Parathyroid adenoma (tissue), 2 donors: ENCODE results near the gene FADS3.

ENCODE experiments used
- H2AFZ ChIP-seq: fragments of 300-600 bp; sonication (generic); one replicate; pipeline ENCODE4 v1.7.0; 2017; ENCODE audit warnings: antibody characterized with exemption, mild to moderate bottlenecking
- H3K27ac ChIP-seq: fragments of 300-600 bp; sonication (generic); one replicate; pipeline ENCODE4 v1.7.0; 2017
- H3K27me3 ChIP-seq: fragments of 300-600 bp; sonication (generic); one replicate; pipeline ENCODE4 v1.7.0; 2017; ENCODE audit warnings: low read length; ENCODE audit not compliant: control insufficient read depth, insufficient read depth
- H3K36me3 ChIP-seq: fragments of 300-600 bp; sonication (generic); one replicate; pipeline ENCODE4 v1.7.0; 2017; ENCODE audit warnings: low read length; ENCODE audit not compliant: control insufficient read depth, insufficient read depth
- H3K4me1 ChIP-seq: fragments of 300-600 bp; sonication (generic); one replicate; pipeline ENCODE4 v1.7.0; 2017; ENCODE audit warnings: control low read depth
- H3K4me2 ChIP-seq: fragments of 300-600 bp; sonication (generic); one replicate; pipeline ENCODE4 v1.7.0; 2017; ENCODE audit warnings: low read length
- H3K4me3 ChIP-seq: fragments of 300-600 bp; sonication (generic); one replicate; pipeline ENCODE4 v1.7.0; 2017; ENCODE audit warnings: low read depth, low read length
- H3K79me2 ChIP-seq: fragments of 300-600 bp; sonication (generic); one replicate; pipeline ENCODE4 v1.7.0; 2017; ENCODE audit warnings: control low read depth
- H3K9ac ChIP-seq: fragments of 300-600 bp; sonication (generic); one replicate; pipeline ENCODE4 v1.7.0; 2017; ENCODE audit warnings: mild to moderate bottlenecking
- H3K9me3 ChIP-seq: fragments of 300-600 bp; sonication (generic); one replicate; pipeline ENCODE4 v1.7.0; 2017; ENCODE audit warnings: low read length; ENCODE audit not compliant: control insufficient read depth
- TF ChIP-seq, protein P1 (sequence below): fragments of 300-600 bp; sonication (generic); IDR thresholded peaks from one replicate; pipeline ENCODE4 v1.7.0; 2017; ENCODE audit warnings: antibody characterized with exemption, mild to moderate bottlenecking
- donor health status: primary hyperparathyroidism.

FADS3 gene

GRCh38 chr11:61869708-61870451, 21.5 kb downstream of the FADS3 start:
- no peaks in the 10 kb centered on the region for H3K9me3 ChIP-seq
- no peak overlapping the region for H3K27ac ChIP-seq

DNA sequence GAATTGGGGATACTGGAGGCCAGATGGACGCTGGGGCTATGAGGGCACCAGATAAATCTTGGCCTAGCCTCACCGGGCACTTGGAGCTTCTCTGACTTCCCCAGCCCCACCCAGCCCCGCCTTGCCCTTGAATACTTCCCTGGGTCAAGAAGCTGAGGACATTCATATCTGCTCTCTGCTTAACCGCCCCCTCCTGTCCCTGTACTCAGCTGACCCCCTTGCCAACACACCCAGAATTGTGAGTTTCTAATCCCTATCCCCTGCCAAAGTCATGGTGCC, 22.0 kb downstream of the FADS3 start:
- H3K4me2 ChIP-seq: no peak overlapping the region
- no peaks in the 10 kb centered on the region for H3K9me3 ChIP-seq
- no peaks in the 10 kb centered on the region for H3K27me3 ChIP-seq
- H3K79me2 ChIP-seq: no peaks in the 10 kb centered on the region
- no peak overlapping the region for H3K4me3 ChIP-seq
- H3K9ac ChIP-seq: no peak overlapping the region
- H3K4me1 ChIP-seq: no peaks in the 10 kb centered on the region
- no peak overlapping the region for H3K27ac ChIP-seq
- H3K36me3 ChIP-seq: no peaks in the 10 kb centered on the region
- H2AFZ ChIP-seq: no peak overlapping the region
- TF ChIP-seq, protein P1, sequence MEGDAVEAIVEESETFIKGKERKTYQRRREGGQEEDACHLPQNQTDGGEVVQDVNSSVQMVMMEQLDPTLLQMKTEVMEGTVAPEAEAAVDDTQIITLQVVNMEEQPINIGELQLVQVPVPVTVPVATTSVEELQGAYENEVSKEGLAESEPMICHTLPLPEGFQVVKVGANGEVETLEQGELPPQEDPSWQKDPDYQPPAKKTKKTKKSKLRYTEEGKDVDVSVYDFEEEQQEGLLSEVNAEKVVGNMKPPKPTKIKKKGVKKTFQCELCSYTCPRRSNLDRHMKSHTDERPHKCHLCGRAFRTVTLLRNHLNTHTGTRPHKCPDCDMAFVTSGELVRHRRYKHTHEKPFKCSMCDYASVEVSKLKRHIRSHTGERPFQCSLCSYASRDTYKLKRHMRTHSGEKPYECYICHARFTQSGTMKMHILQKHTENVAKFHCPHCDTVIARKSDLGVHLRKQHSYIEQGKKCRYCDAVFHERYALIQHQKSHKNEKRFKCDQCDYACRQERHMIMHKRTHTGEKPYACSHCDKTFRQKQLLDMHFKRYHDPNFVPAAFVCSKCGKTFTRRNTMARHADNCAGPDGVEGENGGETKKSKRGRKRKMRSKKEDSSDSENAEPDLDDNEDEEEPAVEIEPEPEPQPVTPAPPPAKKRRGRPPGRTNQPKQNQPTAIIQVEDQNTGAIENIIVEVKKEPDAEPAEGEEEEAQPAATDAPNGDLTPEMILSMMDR: no peak

More at GRCh38 chr11:61869708-61870451, 21.5 kb downstream of the FADS3 start:
- Histone ChIP-seq H3K4me1 (no peaks in the 10 kb centered on the region), H3K9ac (no peak overlapping the region), H2AFZ (no peak overlapping the region), H3K4me3 (no peak overlapping the region), H3K4me2 (no peak overlapping the region), H3K27me3 (no peaks in the 10 kb centered on the region), H3K79me2 (no peaks in the 10 kb centered on the region), H3K36me3 (no peaks in the 10 kb centered on the region)
- TF ChIP-seq, protein P1: no peak

DNA sequence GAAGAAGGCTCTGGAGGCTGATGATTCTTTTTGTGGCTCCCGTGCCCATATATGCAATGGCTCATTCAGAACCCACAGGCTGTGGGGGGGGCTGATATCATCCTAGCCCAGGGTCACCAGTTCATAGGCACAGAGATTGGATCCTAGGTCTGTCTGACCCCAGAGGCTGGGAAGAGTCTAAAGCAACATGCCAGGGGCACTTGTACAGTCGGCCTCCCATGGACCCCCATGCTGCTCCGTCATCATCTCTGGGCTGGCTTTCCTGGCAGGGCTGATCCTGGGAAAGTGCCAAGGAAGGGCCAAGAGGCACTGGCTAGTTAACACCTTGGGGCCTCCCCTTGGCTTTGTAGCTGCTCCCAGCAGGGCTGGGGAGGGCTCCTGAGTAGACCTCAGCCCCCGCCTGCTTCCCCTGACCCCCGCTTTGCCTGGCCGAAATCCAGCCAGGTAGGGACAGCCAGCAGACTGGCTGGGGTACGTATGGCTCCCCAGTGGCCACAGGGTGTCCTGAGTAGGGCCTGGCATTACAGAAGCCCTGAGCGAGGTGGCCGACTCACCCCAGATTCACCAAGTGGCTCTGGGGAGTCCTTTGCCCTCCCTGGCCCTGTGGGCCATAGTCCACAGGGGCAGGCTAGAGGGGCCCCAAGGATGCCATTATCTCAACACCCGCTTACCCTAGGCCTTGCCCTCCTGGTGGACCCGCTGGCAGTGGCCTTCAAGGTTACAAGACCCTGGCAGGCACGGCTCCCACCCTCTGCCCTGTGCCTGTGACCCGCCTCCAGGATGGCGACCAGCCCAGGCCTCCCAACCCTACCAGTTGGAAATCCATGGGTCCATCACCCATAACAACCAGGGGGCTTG, 22.5 kb downstream of the FADS3 start:
- no peak overlapping the region for H3K27ac ChIP-seq
- no peaks in the 10 kb centered on the region for H3K79me2 ChIP-seq
- H3K36me3 ChIP-seq: no peaks in the 10 kb centered on the region
- no peak overlapping the region for H3K9ac ChIP-seq
- TF ChIP-seq, protein P1: no peak
- no peak overlapping the region for H2AFZ ChIP-seq
- H3K9me3 ChIP-seq: no peaks in the 10 kb centered on the region
- H3K27me3 ChIP-seq: no peaks in the 10 kb centered on the region
- H3K4me3 ChIP-seq: no peak overlapping the region
- H3K4me1 ChIP-seq: no peaks in the 10 kb centered on the region
- no peak overlapping the region for H3K4me2 ChIP-seq

DNA sequence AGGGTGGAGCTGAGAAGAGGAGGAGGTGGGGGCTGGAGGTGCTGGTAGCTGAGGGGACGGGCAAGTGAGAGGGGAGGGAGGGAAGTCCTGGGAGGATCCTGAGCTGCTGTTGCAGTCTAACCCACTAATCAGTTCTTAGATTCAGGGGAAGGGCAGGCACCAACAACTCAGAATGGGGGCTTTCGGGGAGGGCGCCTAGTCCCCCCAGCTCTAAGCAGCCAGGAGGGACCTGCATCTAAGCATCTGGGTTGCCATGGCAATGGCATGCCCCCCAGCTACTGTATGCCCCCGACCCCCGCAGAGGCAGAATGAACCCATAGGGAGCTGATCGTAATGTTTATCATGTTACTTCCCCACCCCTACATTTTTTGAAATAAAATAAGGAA, 24.4 kb downstream of the FADS3 start:
- Histone ChIP-seq H3K4me2 (no peak overlapping the region), H3K27ac (no peak overlapping the region), H3K4me3 (no peak overlapping the region), H2AFZ (no peak overlapping the region), H3K9ac (no peak overlapping the region), H3K79me2 (no peaks in the 10 kb centered on the region), H3K36me3 (no peaks in the 10 kb centered on the region), H3K27me3 (no peaks in the 10 kb centered on the region), H3K4me1 (no peaks in the 10 kb centered on the region), H3K9me3 (no peaks in the 10 kb centered on the region)
- TF ChIP-seq, protein P1: no peak
